Measurements from ENCODE around the gene MORN4. TPM values are rescaled to one million over a fixed set of nuclear protein-coding genes. Genes with fewer than 3 reads are reported as not detected.

MORN4 gene
- total RNA-seq, 1 experiment from 2014 or later: 14.5 TPM

DNA sequence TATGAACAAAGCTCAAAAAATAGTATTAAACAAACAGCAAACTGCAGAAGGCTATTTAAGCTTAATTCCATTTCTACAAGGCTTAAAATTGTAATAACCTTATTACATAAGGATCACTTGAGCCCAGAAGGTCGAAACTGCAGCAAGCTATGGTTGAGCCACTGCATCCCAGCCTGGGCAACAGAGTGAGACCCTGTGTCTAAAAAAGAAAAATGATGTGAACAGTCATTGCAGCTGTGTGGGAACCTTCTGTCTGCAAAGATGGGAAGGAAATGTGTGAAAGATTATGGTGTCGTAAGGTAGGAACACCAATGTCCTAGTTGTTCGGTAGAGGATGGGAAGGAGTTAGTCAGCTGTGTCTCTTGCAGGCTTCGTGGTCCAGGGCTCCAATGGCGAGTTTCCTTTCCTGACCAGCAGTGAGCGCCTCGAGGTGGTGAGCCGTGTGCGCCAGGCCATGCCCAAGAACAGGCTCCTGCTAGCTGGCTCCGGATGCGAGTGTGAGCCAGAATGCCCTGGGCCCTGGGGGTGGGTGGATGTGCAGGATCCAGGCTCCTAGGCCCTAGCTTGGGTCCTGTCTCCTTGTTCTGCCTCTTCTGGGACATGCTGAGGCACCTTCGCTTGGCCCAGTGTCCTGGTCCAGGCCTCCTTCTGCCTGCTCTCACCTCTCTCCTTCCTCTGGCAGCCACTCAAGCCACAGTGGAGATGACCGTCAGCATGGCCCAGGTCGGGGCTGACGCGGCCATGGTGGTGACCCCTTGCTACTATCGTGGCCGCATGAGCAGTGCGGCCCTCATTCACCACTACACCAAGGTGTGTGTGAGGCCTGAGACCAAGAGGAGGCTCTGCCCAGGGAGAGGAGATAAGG lies 34.7 kb downstream of the MORN4 start:
- Mint-ChIP-seq H3K27ac (ENCODE audit: low read depth, unreplicated experiment) (peak overlapping the region; percentile 70), H3K4me1 (ENCODE audit: insufficient read depth, unreplicated experiment) (peaks cover 35% of the 10 kb centered on the region), H3K36me3 (ENCODE audit: insufficient read depth, unreplicated experiment) (peaks cover 7% of the 10 kb centered on the region), H3K4me3 (ENCODE audit: unreplicated experiment) (no peak overlapping the region), H3K9me3 (ENCODE audit: unreplicated experiment) (no peaks in the 10 kb centered on the region), H3K27me3 (ENCODE audit: insufficient read depth, unreplicated experiment) (no peaks in the 10 kb centered on the region)
- intact Hi-C loops (cut with micrococcal nuclease): no loop called here
- CTCF ChIA-PET: interaction anchor here (0.6 to 4.6 kb wide), 6 partner anchors 9 to 176 kb away, joined by 3 to 35 read pairs (median 4); partner anchors contain the start of gene ANKRD2
- BruUV-seq (replicated peaks): no TSS peak
- DNase-seq (ENCODE audit: unreplicated experiment): no peak
- TF ChIP-seq, protein P1, sequence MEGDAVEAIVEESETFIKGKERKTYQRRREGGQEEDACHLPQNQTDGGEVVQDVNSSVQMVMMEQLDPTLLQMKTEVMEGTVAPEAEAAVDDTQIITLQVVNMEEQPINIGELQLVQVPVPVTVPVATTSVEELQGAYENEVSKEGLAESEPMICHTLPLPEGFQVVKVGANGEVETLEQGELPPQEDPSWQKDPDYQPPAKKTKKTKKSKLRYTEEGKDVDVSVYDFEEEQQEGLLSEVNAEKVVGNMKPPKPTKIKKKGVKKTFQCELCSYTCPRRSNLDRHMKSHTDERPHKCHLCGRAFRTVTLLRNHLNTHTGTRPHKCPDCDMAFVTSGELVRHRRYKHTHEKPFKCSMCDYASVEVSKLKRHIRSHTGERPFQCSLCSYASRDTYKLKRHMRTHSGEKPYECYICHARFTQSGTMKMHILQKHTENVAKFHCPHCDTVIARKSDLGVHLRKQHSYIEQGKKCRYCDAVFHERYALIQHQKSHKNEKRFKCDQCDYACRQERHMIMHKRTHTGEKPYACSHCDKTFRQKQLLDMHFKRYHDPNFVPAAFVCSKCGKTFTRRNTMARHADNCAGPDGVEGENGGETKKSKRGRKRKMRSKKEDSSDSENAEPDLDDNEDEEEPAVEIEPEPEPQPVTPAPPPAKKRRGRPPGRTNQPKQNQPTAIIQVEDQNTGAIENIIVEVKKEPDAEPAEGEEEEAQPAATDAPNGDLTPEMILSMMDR (IDR thresholded peaks at IDR 0.05; ENCODE audit: unreplicated experiment): no peak
- POLR2A ChIA-PET: interaction anchor here (0.7 to 3.1 kb wide), 6 partner anchors 10 to 267 kb away, joined by 3 to 17 read pairs (median 6); partner anchors contain the start of genes HOGA1 and PI4K2A

DNA sequence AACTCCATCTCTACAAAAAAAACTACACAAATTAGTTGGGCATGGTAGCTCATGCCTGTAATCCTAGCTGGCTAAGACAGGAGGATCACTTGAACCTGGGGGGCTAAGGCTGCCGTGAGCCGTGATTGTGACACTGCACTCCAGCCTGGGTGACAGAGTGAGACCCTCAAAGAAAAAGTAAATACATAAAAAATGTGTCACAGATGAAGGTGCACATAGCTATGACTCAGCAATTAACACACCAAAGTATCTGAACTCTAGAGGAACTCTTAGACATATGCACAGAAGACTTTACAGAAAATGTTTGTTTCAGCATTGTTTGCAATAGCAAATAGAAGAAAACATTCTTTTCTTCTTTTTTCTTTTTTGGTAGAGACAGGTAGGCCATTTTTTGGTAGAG lies 35.5 kb downstream of the MORN4 start:
- peak overlapping the region; percentile 70 for H3K27ac Mint-ChIP-seq (ENCODE audit: low read depth, unreplicated experiment)
- BruUV-seq (replicated peaks): no TSS peak
- H3K9me3 Mint-ChIP-seq (ENCODE audit: unreplicated experiment): no peaks in the 10 kb centered on the region
- H3K36me3 Mint-ChIP-seq (ENCODE audit: insufficient read depth, unreplicated experiment): peaks cover 6% of the 10 kb centered on the region
- H3K27me3 Mint-ChIP-seq (ENCODE audit: insufficient read depth, unreplicated experiment): no peaks in the 10 kb centered on the region
- H3K4me1 Mint-ChIP-seq (ENCODE audit: insufficient read depth, unreplicated experiment): peaks cover 34% of the 10 kb centered on the region
- H3K4me3 Mint-ChIP-seq (ENCODE audit: unreplicated experiment): no peak overlapping the region
- POLR2A ChIA-PET: interaction anchor here (0.7 to 3.1 kb wide), 8 partner anchors 11 to 266 kb away, joined by 3 to 17 read pairs (median 5); partner anchors contain the start of genes HOGA1 and PI4K2A
- TF ChIP-seq, protein P1 (IDR thresholded peaks at IDR 0.05; ENCODE audit: unreplicated experiment): no peak
- CTCF ChIA-PET: interaction anchor here (0.9 to 4.6 kb wide), 6 partner anchors 10 to 47 kb away, joined by 3 to 35 read pairs (median 3); partner anchors contain the start of gene ANKRD2
- intact Hi-C loops (cut with micrococcal nuclease): no loop called here
- no peak for DNase-seq (ENCODE audit: unreplicated experiment)

DNA sequence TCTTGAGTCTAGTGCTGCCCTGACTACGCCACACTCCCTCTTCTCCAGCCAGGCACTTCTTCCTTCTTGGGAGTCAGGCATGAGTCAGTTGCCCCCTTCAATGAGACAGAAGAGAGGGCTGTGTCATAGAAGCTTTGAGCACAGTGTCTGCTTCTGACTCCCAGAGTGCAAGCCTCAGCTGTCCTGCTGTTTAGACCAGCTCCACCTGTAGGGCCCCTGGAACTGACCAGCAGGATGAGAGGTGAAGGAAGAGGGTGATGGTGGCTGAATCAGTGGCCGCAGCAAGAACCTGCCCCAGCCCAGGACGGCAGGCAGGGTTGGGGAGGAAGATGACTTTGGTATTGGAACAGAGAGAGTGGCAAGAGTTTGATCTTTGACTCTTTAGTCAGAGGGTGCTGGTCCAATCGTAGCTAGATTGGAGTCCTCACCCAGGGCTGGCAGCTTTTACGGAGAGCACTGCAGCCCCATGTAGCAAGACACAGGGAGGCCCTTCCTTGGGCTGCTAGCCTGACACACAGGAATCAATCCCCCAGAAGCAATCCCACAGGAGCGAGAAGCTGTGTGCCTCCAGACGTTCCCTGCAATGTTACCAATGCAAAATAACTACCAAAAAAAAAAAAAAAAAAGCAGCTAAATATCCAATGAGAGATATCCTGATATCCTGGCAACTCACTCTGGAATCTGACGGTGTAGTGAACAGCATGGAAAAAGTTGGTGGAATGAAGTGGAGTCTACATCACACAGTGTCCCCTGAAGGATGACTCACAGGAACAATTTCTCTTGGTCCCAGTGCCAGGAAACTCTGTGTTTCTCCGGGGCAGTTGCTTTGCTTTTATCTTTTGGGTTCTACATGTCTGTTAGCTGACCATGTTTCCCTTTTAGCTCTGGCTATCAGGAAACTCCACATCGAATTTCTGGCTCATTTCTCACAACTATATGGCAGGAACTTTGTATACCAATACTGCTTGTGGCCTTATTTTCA lies 36.9 kb downstream of the MORN4 start:
- TF ChIP-seq, protein P1 (IDR thresholded peaks at IDR 0.05; ENCODE audit: unreplicated experiment): no peak
- Mint-ChIP-seq H3K4me3 (ENCODE audit: unreplicated experiment) (peak overlapping the region; percentile 13), H3K9me3 (ENCODE audit: unreplicated experiment) (no peaks in the 10 kb centered on the region), H3K36me3 (ENCODE audit: insufficient read depth, unreplicated experiment) (no peaks in the 10 kb centered on the region), H3K27ac (ENCODE audit: low read depth, unreplicated experiment) (peak overlapping the region; percentile 70), H3K4me1 (ENCODE audit: insufficient read depth, unreplicated experiment) (peaks cover 29% of the 10 kb centered on the region), H3K27me3 (ENCODE audit: insufficient read depth, unreplicated experiment) (no peaks in the 10 kb centered on the region)
- ChIA-PET CTCF (interaction anchor here (0.6 to 4.6 kb wide), 11 partner anchors 10 to 242 kb away, joined by 3 to 35 read pairs (median 5); partner anchors contain the start of gene ANKRD2), POLR2A (interaction anchor here (0.6 to 2.4 kb wide), 21 partner anchors 9 to 754 kb away, joined by 3 to 45 read pairs (median 4); partner anchors contain the start of genes ANKRD2, HOGA1 and PI4K2A)
- BruUV-seq (replicated peaks): no TSS peak
- intact Hi-C loops (cut with micrococcal nuclease): no loop called here
- peak; percentile 80 for DNase-seq (ENCODE audit: unreplicated experiment)
